ENCODE measurements around the gene DNAJC27.

Gene DNAJC27

GRCh38 chr2:24914713-24915112 lies 57.0 kb downstream of the DNAJC27 start:
- Mint-ChIP-seq H3K4me1 (peaks cover 33% of the 10 kb centered on the region), H3K36me3 (ENCODE audit: low read depth) (peaks cover 43% of the 10 kb centered on the region)

DNA sequence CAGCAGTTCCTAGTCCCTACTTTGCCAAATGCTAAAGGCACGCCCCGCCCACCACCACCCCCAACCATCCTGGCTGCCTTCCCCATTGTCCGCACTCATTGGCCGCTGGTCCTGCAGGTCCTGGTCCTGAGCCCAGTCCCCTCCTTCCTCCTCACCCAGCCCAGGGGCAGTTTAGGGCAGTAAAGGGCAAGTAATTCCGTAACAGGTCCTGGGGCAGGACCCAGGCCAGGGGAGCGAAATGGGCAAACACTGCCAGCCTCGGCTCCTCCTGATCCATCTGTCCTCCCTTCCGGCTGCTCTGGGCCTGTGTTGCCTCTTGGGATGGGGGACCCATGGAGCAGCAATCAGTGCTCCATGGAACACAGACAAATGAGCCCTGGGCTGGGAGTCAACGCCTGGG lies 57.8 kb downstream of the DNAJC27 start:
- Mint-ChIP-seq H3K27ac (no peak overlapping the region), H3K27me3 (no peaks in the 10 kb centered on the region), H3K9me3 (peaks cover 7% of the 10 kb centered on the region), H3K4me3 (no peak overlapping the region), H3K36me3 (ENCODE audit: low read depth) (peaks cover 42% of the 10 kb centered on the region), H3K4me1 (peaks cover 32% of the 10 kb centered on the region)
- no peak for DNase-seq
- ATAC-seq, result no peak

More at GRCh38 chr2:24914713-24915112, 57.0 kb downstream of the DNAJC27 start:
- Mint-ChIP-seq H3K9me3 (peaks cover 6% of the 10 kb centered on the region), H3K4me3 (no peak overlapping the region), H3K27me3 (no peaks in the 10 kb centered on the region), H3K27ac (no peak overlapping the region)
- DNase-seq, result no peak
- ATAC-seq, result no peak

DNA sequence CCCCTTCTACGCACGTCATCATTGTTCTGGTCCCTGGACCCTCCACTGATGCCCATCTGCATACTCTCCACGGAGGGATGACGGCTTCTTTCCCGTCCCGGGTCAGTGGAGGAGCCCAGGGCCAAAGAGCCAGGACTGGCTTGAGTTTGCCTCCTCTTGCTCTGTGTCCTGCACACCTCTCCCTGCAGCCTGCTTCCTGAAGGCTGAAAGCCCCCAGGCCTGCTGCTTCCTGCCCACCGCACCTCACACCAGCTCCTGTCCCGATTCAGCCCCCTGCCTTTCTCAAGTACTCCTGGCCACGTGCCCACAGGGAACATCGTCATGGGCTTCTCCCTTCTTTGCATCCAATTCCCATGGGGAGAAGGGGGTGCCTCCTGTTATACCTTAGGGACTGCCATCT lies 58.8 kb downstream of the DNAJC27 start:
- Mint-ChIP-seq H3K4me1 (peaks cover 24% of the 10 kb centered on the region), H3K9me3 (peaks cover 7% of the 10 kb centered on the region), H3K27ac (no peak overlapping the region), H3K4me3 (no peak overlapping the region), H3K27me3 (no peaks in the 10 kb centered on the region), H3K36me3 (ENCODE audit: low read depth) (peaks cover 40% of the 10 kb centered on the region)
- DNase-seq (no peak), ATAC-seq (no peak)

DNA sequence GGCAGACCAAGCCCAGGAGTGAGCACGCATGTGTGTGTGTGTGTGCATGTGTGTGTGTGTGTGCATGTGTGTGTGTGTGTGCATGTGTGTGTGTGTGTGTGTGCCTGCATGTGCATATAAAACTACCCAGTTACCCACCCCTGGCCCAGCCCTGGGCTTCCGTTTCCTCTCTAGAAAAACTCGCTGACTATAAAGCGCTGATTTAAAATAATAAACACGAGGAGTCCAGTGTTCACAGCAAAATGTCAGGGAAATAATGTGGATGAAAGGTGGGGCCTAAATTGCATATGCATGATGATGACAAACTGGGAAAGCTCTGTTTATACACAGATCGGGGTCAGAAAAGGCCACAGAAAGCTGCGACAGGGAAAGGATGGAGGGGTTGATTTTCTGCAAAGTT lies 59.2 kb downstream of the DNAJC27 start:
- DNase-seq, result no peak
- H3K27ac Mint-ChIP-seq, result no peak overlapping the region
- peaks cover 20% of the 10 kb centered on the region for H3K4me1 Mint-ChIP-seq
- peaks cover 35% of the 10 kb centered on the region for H3K36me3 Mint-ChIP-seq (ENCODE audit: low read depth)
- H3K9me3 Mint-ChIP-seq, result peaks cover 7% of the 10 kb centered on the region
- H3K27me3 Mint-ChIP-seq, result no peaks in the 10 kb centered on the region
- no peak for ATAC-seq
- H3K4me3 Mint-ChIP-seq, result no peak overlapping the region

DNA sequence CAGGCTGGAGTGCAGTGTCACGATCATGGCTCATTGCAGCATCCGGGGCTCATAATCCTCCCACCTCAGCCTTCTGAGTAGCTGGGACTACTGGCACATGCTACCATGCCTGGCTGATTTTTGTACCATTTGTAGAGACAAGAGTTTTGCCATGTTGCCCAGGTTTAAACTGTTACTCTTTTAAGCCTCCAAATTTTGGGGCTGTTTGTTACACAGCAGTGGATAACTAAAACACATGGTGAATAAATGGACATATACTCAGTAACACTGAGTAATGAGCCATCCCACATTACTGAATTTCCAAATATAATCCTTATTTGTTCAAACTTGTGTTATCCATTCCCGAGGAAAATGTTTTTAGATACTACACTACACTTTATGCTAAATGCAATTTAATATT lies 61.5 kb downstream of the DNAJC27 start:
- H3K9me3 Mint-ChIP-seq, result peaks cover 7% of the 10 kb centered on the region
- no peak for DNase-seq
- no peak overlapping the region for H3K4me3 Mint-ChIP-seq
- H3K4me1 Mint-ChIP-seq, result peaks cover 12% of the 10 kb centered on the region
- no peak overlapping the region for H3K27ac Mint-ChIP-seq
- ATAC-seq, result no peak
- H3K27me3 Mint-ChIP-seq, result no peaks in the 10 kb centered on the region
- H3K36me3 Mint-ChIP-seq (ENCODE audit: low read depth), result peaks cover 38% of the 10 kb centered on the region

GRCh38 chr2:24909555-24910177 lies 62.1 kb downstream of the DNAJC27 start:
- Mint-ChIP-seq H3K9me3 (peaks cover 7% of the 10 kb centered on the region), H3K36me3 (ENCODE audit: low read depth) (peaks cover 42% of the 10 kb centered on the region), H3K4me1 (peaks cover 9% of the 10 kb centered on the region), H3K27ac (no peak overlapping the region), H3K4me3 (no peak overlapping the region), H3K27me3 (no peaks in the 10 kb centered on the region)
- ATAC-seq (no peak), DNase-seq (no peak)

- peaks cover 45% of the 10 kb centered on the region for H3K36me3 Mint-ChIP-seq (ENCODE audit: low read depth)
- no peaks in the 10 kb centered on the region for H3K27me3 Mint-ChIP-seq
- no peak overlapping the region for H3K27ac Mint-ChIP-seq
- ATAC-seq, result no peak
- H3K4me1 Mint-ChIP-seq, result peaks cover 9% of the 10 kb centered on the region
- DNase-seq, result no peak
- H3K9me3 Mint-ChIP-seq, result peaks cover 7% of the 10 kb centered on the region
- H3K4me3 Mint-ChIP-seq, result no peak overlapping the region
Observed at GRCh38 chr2:24908461-24908901, 63.3 kb downstream of the DNAJC27 start.

- Mint-ChIP-seq H3K4me3 (no peak overlapping the region), H3K4me1 (peaks cover 9% of the 10 kb centered on the region), H3K36me3 (ENCODE audit: low read depth) (peaks cover 53% of the 10 kb centered on the region), H3K9me3 (peaks cover 7% of the 10 kb centered on the region), H3K27me3 (no peaks in the 10 kb centered on the region), H3K27ac (no peak overlapping the region)
- ATAC-seq, result no peak
- no peak for DNase-seq
Observed at GRCh38 chr2:24907116-24907515, 64.6 kb downstream of the DNAJC27 start.

GRCh38 chr2:24906466-24906865 lies 65.3 kb downstream of the DNAJC27 start:
- Mint-ChIP-seq H3K27me3 (no peaks in the 10 kb centered on the region), H3K4me1 (peaks cover 9% of the 10 kb centered on the region), H3K36me3 (ENCODE audit: low read depth) (peaks cover 47% of the 10 kb centered on the region), H3K4me3 (no peak overlapping the region), H3K9me3 (peaks cover 7% of the 10 kb centered on the region), H3K27ac (no peak overlapping the region)
- ATAC-seq (no peak), DNase-seq (no peak)

GRCh38 chr2:24903161-24904103 lies 68.3 kb downstream of the DNAJC27 start:
- DNase-seq (no peak), ATAC-seq (no peak)
- Mint-ChIP-seq H3K4me1 (peaks cover 3% of the 10 kb centered on the region), H3K27me3 (no peaks in the 10 kb centered on the region), H3K27ac (no peak overlapping the region), H3K9me3 (no peaks in the 10 kb centered on the region), H3K36me3 (ENCODE audit: low read depth) (peaks cover 49% of the 10 kb centered on the region), H3K4me3 (no peak overlapping the region)

GRCh38 chr2:24899361-24899910 lies 72.3 kb downstream of the DNAJC27 start:
- H3K27ac Mint-ChIP-seq, result no peak overlapping the region
- H3K4me3 Mint-ChIP-seq, result no peak overlapping the region
- peaks cover 25% of the 10 kb centered on the region for H3K9me3 Mint-ChIP-seq
- DNase-seq, result no peak
- ATAC-seq, result no peak
- H3K27me3 Mint-ChIP-seq, result no peaks in the 10 kb centered on the region
- no peaks in the 10 kb centered on the region for H3K4me1 Mint-ChIP-seq
- peaks cover 69% of the 10 kb centered on the region for H3K36me3 Mint-ChIP-seq (ENCODE audit: low read depth)

DNA sequence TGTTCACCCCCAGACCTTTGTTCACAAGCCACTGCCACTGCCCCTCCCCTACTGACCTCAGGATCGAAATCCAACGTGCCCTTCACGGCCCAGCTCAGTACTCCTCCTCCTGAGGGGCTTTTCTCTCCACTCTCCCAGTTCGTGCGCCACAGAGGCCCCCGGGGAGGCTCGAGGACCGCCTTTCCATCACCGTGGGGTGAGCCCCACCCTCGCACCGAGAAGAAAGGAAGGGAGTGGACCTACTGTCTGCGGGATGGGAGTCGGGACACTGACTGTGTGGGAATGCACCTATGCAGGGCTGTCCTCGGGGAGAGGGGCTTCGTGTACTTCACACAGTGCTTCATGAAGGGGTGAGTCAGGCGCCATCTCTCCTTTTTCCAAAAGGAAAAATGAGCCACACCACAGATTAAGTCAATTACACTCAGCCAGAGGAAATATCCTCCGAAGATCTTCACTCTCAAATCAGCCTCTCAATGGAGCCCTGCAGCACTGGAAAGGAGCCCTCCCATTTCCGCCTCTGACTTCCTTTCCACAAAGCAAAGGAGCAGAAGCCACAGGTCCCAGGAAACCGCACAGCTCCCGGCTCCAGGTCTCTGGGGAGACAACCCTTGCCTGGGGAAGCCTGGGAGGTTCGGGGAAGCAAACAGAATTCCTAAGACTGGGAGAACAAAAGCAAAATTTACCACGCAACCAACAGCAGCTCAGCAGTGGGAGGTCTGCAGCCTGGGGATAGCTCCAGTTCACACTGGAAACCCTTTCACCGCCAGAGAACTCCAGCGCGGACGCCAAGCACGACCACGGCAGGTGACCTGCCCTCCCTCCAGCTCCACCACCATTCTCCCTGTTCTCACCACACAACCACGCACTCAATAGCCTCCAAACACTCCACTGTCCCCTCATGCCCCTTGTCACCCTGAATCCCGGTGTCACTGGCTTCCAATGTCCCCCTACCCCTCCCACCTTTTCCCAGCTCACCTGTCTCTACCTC lies 73.3 kb downstream of the DNAJC27 start:
- H3K9me3 Mint-ChIP-seq, result peaks cover 31% of the 10 kb centered on the region
- H3K27me3 Mint-ChIP-seq, result no peaks in the 10 kb centered on the region
- H3K4me3 Mint-ChIP-seq, result no peak overlapping the region
- H3K4me1 Mint-ChIP-seq, result no peaks in the 10 kb centered on the region
- H3K27ac Mint-ChIP-seq, result no peak overlapping the region
- H3K36me3 Mint-ChIP-seq (ENCODE audit: low read depth), result peaks cover 69% of the 10 kb centered on the region
- DNase-seq (no peak), ATAC-seq (no peak)

DNA sequence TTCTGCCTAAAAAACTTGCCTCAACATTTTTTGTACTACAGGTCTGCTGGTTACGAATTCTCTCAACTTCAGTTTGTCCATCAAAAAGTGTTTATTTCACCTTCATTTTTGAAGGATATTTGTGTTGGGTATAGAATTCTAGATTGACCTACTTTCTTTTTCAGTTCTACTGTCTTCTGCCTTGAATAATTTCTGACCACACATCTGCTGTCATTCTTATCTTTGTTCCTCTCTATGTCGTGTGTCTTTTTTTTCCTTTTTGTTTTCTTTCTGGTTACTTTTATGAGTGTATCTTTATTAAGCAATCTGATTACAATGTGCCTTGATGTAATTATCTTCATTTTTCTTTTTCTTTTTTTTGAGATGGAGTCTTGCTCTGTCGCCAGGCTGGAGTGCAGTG lies 77.0 kb downstream of the DNAJC27 start:
- Mint-ChIP-seq H3K9me3 (peaks cover 31% of the 10 kb centered on the region), H3K36me3 (ENCODE audit: low read depth) (peaks cover 53% of the 10 kb centered on the region), H3K4me3 (no peak overlapping the region), H3K27me3 (no peaks in the 10 kb centered on the region), H3K4me1 (no peaks in the 10 kb centered on the region), H3K27ac (no peak overlapping the region)
- ATAC-seq (no peak), DNase-seq (no peak)

DNA sequence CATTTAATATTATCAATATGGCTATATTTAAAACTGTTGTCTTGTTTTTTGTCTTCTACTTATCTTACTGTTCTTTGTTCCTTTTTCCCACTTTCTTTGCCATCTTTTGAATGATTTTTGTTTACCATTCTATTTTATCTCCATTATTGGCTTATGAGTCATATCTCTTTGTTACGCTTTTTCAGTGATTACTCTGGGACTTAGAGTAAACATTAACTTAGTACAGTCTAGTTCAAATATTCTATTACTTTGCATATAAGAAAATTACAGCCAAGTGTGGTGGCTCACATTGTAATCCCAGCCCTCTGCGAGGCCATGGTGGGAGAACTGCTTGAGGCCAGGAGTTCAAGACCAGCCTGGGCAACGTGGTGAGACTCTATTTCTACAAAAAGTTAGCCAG lies 77.8 kb downstream of the DNAJC27 start:
- Mint-ChIP-seq H3K4me1 (no peaks in the 10 kb centered on the region), H3K9me3 (peaks cover 31% of the 10 kb centered on the region), H3K36me3 (ENCODE audit: low read depth) (peaks cover 49% of the 10 kb centered on the region), H3K27ac (no peak overlapping the region), H3K4me3 (no peak overlapping the region), H3K27me3 (no peaks in the 10 kb centered on the region)
- no peak for DNase-seq
- no peak for ATAC-seq

Data from activated naive CD8-positive, alpha-beta T cell treated with anti-CD3 and anti-CD28 coated beads, Interleukin-2, amount 50 U/mL, for 24 hours (primary cell).